H9 (cell line): ENCODE results near the gene LZIC. TPM values are rescaled to one million over a fixed set of nuclear protein-coding genes. Genes with fewer than 3 reads are reported as not detected.

Experiments used
- DNase-seq: peaks from one replicate; pipeline ENCODE4 v3.0.0-alpha.2; 2017
- H2AFZ ChIP-seq: one replicate; pipeline ENCODE4 v1.6.1; 2013; ENCODE audit warnings: mild to moderate bottlenecking, low read length, control low read depth, moderate library complexity
- H2AK5ac ChIP-seq: 2 replicates; pipeline ENCODE4 v1.6.1; 2013; ENCODE audit warnings: low read length, control low read depth, mixed read lengths; ENCODE audit not compliant: insufficient read length
- H2BK120ac ChIP-seq: one replicate; pipeline ENCODE4 v1.6.1; 2013; ENCODE audit warnings: low read depth, mild to moderate bottlenecking, low read length, control low read depth, inconsistent platforms; ENCODE audit not compliant: poor library complexity, severe bottlenecking
- H2BK12ac ChIP-seq: 2 replicates; pipeline ENCODE4 v1.6.1; 2013; ENCODE audit warnings: low read length, control low read depth, mixed read lengths, low read depth; ENCODE audit not compliant: insufficient read length
- H2BK15ac ChIP-seq: 2 replicates; pipeline ENCODE4 v1.6.1; 2013; ENCODE audit warnings: low read depth, low read length, control low read depth
- H2BK20ac ChIP-seq: one replicate; pipeline ENCODE4 v1.6.1; 2013; ENCODE audit warnings: low read depth, mild to moderate bottlenecking, low read length, control low read depth, inconsistent platforms; ENCODE audit not compliant: poor library complexity, severe bottlenecking
- H2BK5ac ChIP-seq: 2 replicates; pipeline ENCODE4 v1.6.1; 2013; ENCODE audit warnings: low read length, control low read depth, mixed read lengths; ENCODE audit not compliant: insufficient read length
- H3K14ac ChIP-seq: 2 replicates; pipeline ENCODE4 v1.6.1; 2013; ENCODE audit warnings: low read length, control low read depth; ENCODE audit not compliant: insufficient read depth
- H3K18ac ChIP-seq: 2 replicates; pipeline ENCODE4 v1.6.1; 2013; ENCODE audit warnings: low read depth, mild to moderate bottlenecking, mixed read lengths, low read length, control low read depth; ENCODE audit not compliant: insufficient read length
- H3K23ac ChIP-seq: 2 replicates; pipeline ENCODE4 v1.6.1; 2013; ENCODE audit warnings: low read length, control low read depth, mixed read lengths, low read depth; ENCODE audit not compliant: insufficient read length
- H3K23me2 ChIP-seq: 2 replicates; pipeline ENCODE4 v1.6.1; 2013; ENCODE audit warnings: low read depth, mild to moderate bottlenecking, mixed read lengths, low read length, control low read depth; ENCODE audit not compliant: insufficient read length, poor library complexity, severe bottlenecking
- H3K27ac ChIP-seq: 2 replicates; pipeline ENCODE4 v1.5.1; 2013; ENCODE audit warnings: low read length, control low read depth, mixed read lengths, low read depth; ENCODE audit not compliant: insufficient read length
- H3K27me3 ChIP-seq: 2 replicates; pipeline ENCODE4 v1.6.1; 2013; ENCODE audit warnings: low read length, control low read depth, inconsistent platforms; ENCODE audit not compliant: insufficient read depth
- H3K4ac ChIP-seq: 2 replicates; pipeline ENCODE4 v1.6.1; 2013; ENCODE audit warnings: low read depth, mild to moderate bottlenecking, control low read depth, inconsistent platforms, low read length, moderate library complexity
- H3K4me1 ChIP-seq: 2 replicates; pipeline ENCODE4 v1.6.1; 2013; ENCODE audit warnings: low read length, control low read depth, inconsistent platforms; ENCODE audit not compliant: insufficient read depth
- H3K4me2 ChIP-seq: 2 replicates; pipeline ENCODE4 v1.6.1; 2013; ENCODE audit warnings: low read length, control low read depth, mixed read lengths; ENCODE audit not compliant: insufficient read length, insufficient read depth
- H3K56ac ChIP-seq: 2 replicates; pipeline ENCODE4 v1.6.1; 2013; ENCODE audit warnings: low read depth, mild to moderate bottlenecking, mixed read lengths, low read length, control low read depth; ENCODE audit not compliant: insufficient read length
- H3K79me1 ChIP-seq: 2 replicates; pipeline ENCODE4 v1.6.1; 2013; ENCODE audit warnings: low read depth, mild to moderate bottlenecking, moderate library complexity, low read length, control low read depth, inconsistent platforms; ENCODE audit not compliant: insufficient read depth, poor library complexity, severe bottlenecking
- H3K79me2 ChIP-seq: 2 replicates; pipeline ENCODE4 v1.6.1; 2013; ENCODE audit warnings: low read length, control low read depth, inconsistent platforms; ENCODE audit not compliant: insufficient read depth
- H3K9ac ChIP-seq: 2 replicates; pipeline ENCODE4 v1.6.1; 2013; ENCODE audit warnings: low read length, control low read depth, mixed read lengths; ENCODE audit not compliant: insufficient read length; ENCODE audit errors: extremely low read depth
- H3K9me3 ChIP-seq: one replicate; pipeline ENCODE4 v1.6.1; 2013; ENCODE audit warnings: low read depth, low read length, inconsistent platforms; ENCODE audit not compliant: control insufficient read depth
- H3T11ph ChIP-seq: one replicate; pipeline ENCODE4 v1.6.1; 2013; ENCODE audit warnings: mild to moderate bottlenecking, low read length, control low read depth, inconsistent platforms
- H4K20me1 ChIP-seq: one replicate; pipeline ENCODE4 v1.6.1; 2013; ENCODE audit not compliant: control insufficient read depth, insufficient read length, insufficient read depth
- H4K5ac ChIP-seq: 2 replicates; pipeline ENCODE4 v1.6.1; 2013; ENCODE audit warnings: low read depth, mild to moderate bottlenecking, mixed read lengths, low read length, control low read depth; ENCODE audit not compliant: insufficient read length
- H4K8ac ChIP-seq: replicated peaks from 2 replicates; pipeline ENCODE4 v1.6.1; 2013; ENCODE audit warnings: low read length, control low read depth, mixed read lengths, low read depth; ENCODE audit not compliant: insufficient read length
- H4K91ac ChIP-seq: 2 replicates; pipeline ENCODE4 v1.6.1; 2013; ENCODE audit warnings: low read depth, mild to moderate bottlenecking, moderate library complexity, mixed read lengths, low read length, control low read depth; ENCODE audit not compliant: insufficient read length
- H3K27ac Mint-ChIP-seq, 3 experiments: 2 replicates in 2 of 3; 3 replicates in 1 of 3; pipeline ENCODE4 v1.8.0; 2020 to 2021; ENCODE audit warnings: mixed read lengths in 3 of 3, mild to moderate bottlenecking in 1 of 3, moderate library complexity in 1 of 3
- H3K27me3 Mint-ChIP-seq: 2 replicates; pipeline ENCODE4 v1.8.0; 2021; ENCODE audit warnings: low read depth, mild to moderate bottlenecking, moderate library complexity, mixed read lengths
- H3K36me3 Mint-ChIP-seq, 3 experiments: 2 replicates in 2 of 3; 3 replicates in 1 of 3; pipeline ENCODE4 v1.8.0; 2020 to 2021; ENCODE audit warnings: low read depth in 3 of 3, mixed read lengths in 3 of 3; ENCODE audit not compliant: insufficient read depth in 1 of 3
- H3K4me1 Mint-ChIP-seq, 2 experiments: 2 replicates each; pipeline ENCODE4 v1.8.0; 2020; ENCODE audit warnings: mixed read lengths in 2 of 2
- H3K4me3 Mint-ChIP-seq, 2 experiments: 2 replicates in 1 of 2; 3 replicates in 1 of 2; pipeline ENCODE4 v1.8.0; 2020 to 2021; ENCODE audit warnings: mild to moderate bottlenecking in 2 of 2, mixed read lengths in 2 of 2, moderate library complexity in 1 of 2
- H3K9me3 Mint-ChIP-seq, 2 experiments: 2 replicates in 1 of 2; 3 replicates in 1 of 2; pipeline ENCODE4 v1.8.0; 2020; ENCODE audit warnings: mild to moderate bottlenecking in 2 of 2, mixed read lengths in 2 of 2, moderate library complexity in 1 of 2
- WGBS: extraction: QIAGEN DNeasy Blood & Tissue Kit; methylation state at CpG from one replicate; pipeline ENCODE4 v1.1.7; 2013; ENCODE audit warnings: missing lambda C conversion rate, low lambda C conversion rate, mixed read lengths; ENCODE audit not compliant: insufficient read length; ENCODE audit errors: extremely low coverage; 5-methylcytosine and 5-hydroxymethylcytosine counted together
- total RNA-seq: library from RNA; stranded (reverse); gene quantifications from 2 replicates; pipeline ENCODE4 v1.2.1, GENCODE V29; 2021
- TF ChIP-seq, protein P1 (sequence below): fragments of 200-600 bp; sonication (generic); conservative IDR thresholded peaks from 3 replicates; pipeline ENCODE4 v1.8.0; 2021; ENCODE audit warnings: antibody characterized with exemption, mild to moderate bottlenecking

LZIC gene
- total RNA-seq, 1 experiment from 2014 or later, result 22.9 TPM

DNA sequence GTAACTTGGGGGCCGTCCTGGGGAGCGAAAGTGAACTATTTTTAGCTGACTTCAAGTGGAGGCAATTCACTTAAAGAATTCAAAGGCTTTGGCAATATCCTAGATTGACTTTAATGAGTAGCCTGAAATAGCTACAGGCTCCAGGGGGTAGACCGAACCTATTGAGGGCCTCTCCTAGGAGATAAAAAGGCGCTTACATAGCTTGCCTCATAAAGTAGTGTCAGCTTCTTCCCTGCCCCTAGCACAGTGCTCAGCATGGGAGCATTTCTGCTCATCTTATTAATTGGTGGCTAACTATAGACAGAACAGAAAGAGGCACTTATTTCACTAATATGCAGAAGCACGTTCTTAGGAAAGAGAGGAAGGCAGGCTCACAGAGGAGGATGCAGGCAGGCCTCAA is 20.8 kb downstream of the LZIC start:
- Histone ChIP-seq H3K56ac (no peak overlapping the region), H3T11ph (no peak overlapping the region), H3K27ac (no peak overlapping the region), H3K4me2 (no peak overlapping the region), H3K4me1 (peaks cover 3% of the 10 kb centered on the region; the same call in 1 of the 2 replicates), H4K20me1 (no peaks in the 10 kb centered on the region), H3K9me3 (no peaks in the 10 kb centered on the region), H3K18ac (no peak overlapping the region), H3K79me2 (no peaks in the 10 kb centered on the region), H2BK5ac (no peak overlapping the region), H2BK20ac (no peak overlapping the region), H2BK15ac (no peak overlapping the region), H4K5ac (no peak overlapping the region), H2BK12ac (no peak overlapping the region), H3K4ac (no peak overlapping the region), H3K27me3 (no peaks in the 10 kb centered on the region), H2BK120ac (peak overlapping the region; percentile 1), H3K79me1 (no peaks in the 10 kb centered on the region), H4K91ac (no peak overlapping the region), H3K23ac (no peak overlapping the region), H2AK5ac (no peak overlapping the region), H3K9ac (no peak overlapping the region), H3K23me2 (no peaks in the 10 kb centered on the region), H4K8ac (no peak overlapping the region), H2AFZ (no peak overlapping the region), H3K14ac (no peak overlapping the region)
- WGBS, result no CpG with 5 or more reads among the region's 5 CpGs
- no peaks in the 10 kb centered on the region for H3K36me3 Mint-ChIP-seq
- no peaks in the 10 kb centered on the region for H3K27me3 Mint-ChIP-seq
- H3K4me3 Mint-ChIP-seq, result no peak overlapping the region; a peak in 1 of 5 replicates
- DNase-seq, result no peak
- TF ChIP-seq, protein P1, sequence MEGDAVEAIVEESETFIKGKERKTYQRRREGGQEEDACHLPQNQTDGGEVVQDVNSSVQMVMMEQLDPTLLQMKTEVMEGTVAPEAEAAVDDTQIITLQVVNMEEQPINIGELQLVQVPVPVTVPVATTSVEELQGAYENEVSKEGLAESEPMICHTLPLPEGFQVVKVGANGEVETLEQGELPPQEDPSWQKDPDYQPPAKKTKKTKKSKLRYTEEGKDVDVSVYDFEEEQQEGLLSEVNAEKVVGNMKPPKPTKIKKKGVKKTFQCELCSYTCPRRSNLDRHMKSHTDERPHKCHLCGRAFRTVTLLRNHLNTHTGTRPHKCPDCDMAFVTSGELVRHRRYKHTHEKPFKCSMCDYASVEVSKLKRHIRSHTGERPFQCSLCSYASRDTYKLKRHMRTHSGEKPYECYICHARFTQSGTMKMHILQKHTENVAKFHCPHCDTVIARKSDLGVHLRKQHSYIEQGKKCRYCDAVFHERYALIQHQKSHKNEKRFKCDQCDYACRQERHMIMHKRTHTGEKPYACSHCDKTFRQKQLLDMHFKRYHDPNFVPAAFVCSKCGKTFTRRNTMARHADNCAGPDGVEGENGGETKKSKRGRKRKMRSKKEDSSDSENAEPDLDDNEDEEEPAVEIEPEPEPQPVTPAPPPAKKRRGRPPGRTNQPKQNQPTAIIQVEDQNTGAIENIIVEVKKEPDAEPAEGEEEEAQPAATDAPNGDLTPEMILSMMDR, result no peak
- no peaks in the 10 kb centered on the region for H3K9me3 Mint-ChIP-seq
- H3K27ac Mint-ChIP-seq, result peak overlapping the region in 2 of 3 experiments; percentile 33 to 38; a peak in 4 of 7 replicates
- H3K4me1 Mint-ChIP-seq, result peaks cover 28 to 37% of the 10 kb centered on the region in 2 experiments
